CD4-positive, CD25-positive, alpha-beta regulatory T cell (primary cell): Measurements from ENCODE around the gene SCD5. TPM values are rescaled to one million over a fixed set of nuclear protein-coding genes. Genes with fewer than 3 reads are reported as not detected.
A peak's percentile ranks its signal among the peaks of the same experiment; 100 is the strongest.

Experiments
- ATAC-seq, 2 donors: fragments of 150-1000 bp; cut with Tn5 transposase; one replicate each; pipeline ENCODE4 v1.10.0; 2021; ENCODE audit warnings: low read depth in 2 of 2, moderate number of reproducible peaks in 2 of 2, moderate library complexity in 1 of 2
- DNase-seq, 3 donors: peaks; one replicate each; pipeline versions ENCODE4 v3.0.0 to v3.0.0-alpha.2; 2012 to 2022; ENCODE audit warnings: mixed read lengths in 1 of 3
- H3K27ac ChIP-seq: one replicate; pipeline ENCODE4 v1.7.0; 2013; ENCODE audit warnings: mild to moderate bottlenecking, low read length; ENCODE audit not compliant: insufficient read depth, poor library complexity, severe bottlenecking
- H3K27me3 ChIP-seq: one replicate; pipeline ENCODE4 v1.7.0; 2013; ENCODE audit warnings: low read length; ENCODE audit not compliant: control insufficient read depth, insufficient read depth
- H3K36me3 ChIP-seq: one replicate; pipeline ENCODE4 v1.7.0; 2013; ENCODE audit warnings: mild to moderate bottlenecking, low read length, moderate library complexity; ENCODE audit not compliant: control insufficient read depth, insufficient read depth
- H3K4me1 ChIP-seq: 2 replicates; pipeline ENCODE4 v1.7.0; 2013; ENCODE audit warnings: mild to moderate bottlenecking, low read length; ENCODE audit not compliant: insufficient read depth, control insufficient read depth, poor library complexity, severe bottlenecking
- H3K4me3 ChIP-seq: one replicate; pipeline ENCODE4 v1.7.0; 2013; ENCODE audit warnings: low read depth, mild to moderate bottlenecking, low read length, moderate library complexity
- H3K9me3 ChIP-seq, 2 experiments: 1 replicate in 1 of 2; 2 replicates in 1 of 2; pipeline ENCODE4 v1.7.0; 2013; ENCODE audit warnings: low read length in 2 of 2, mild to moderate bottlenecking in 1 of 2, moderate library complexity in 1 of 2; ENCODE audit not compliant: control insufficient read depth in 2 of 2
- H3K27ac Mint-ChIP-seq, 3 donors: one replicate each; pipeline ENCODE4 v1.8.0; 2020 to 2022; ENCODE audit warnings: mild to moderate bottlenecking in 3 of 3, mixed read lengths in 3 of 3, moderate library complexity in 2 of 3
- H3K27me3 Mint-ChIP-seq: one replicate; pipeline ENCODE4 v1.8.0; 2022; ENCODE audit warnings: mild to moderate bottlenecking, mixed read lengths
- H3K36me3 Mint-ChIP-seq: one replicate; pipeline ENCODE4 v1.8.0; 2020; ENCODE audit warnings: mixed read lengths
- H3K4me1 Mint-ChIP-seq, 4 donors: one replicate each; pipeline ENCODE4 v1.8.0; 2020 to 2022; ENCODE audit warnings: mixed read lengths in 4 of 4, mild to moderate bottlenecking in 1 of 4
- H3K4me3 Mint-ChIP-seq, 4 donors: one replicate each; pipeline ENCODE4 v1.8.0; 2020 to 2022; ENCODE audit warnings: mild to moderate bottlenecking in 4 of 4, mixed read lengths in 4 of 4, moderate library complexity in 3 of 4
- H3K9me3 Mint-ChIP-seq, 7 donors: one replicate each; pipeline ENCODE4 v1.8.0; 2020 to 2022; ENCODE audit warnings: mixed read lengths in 7 of 7, mild to moderate bottlenecking in 3 of 7, moderate library complexity in 2 of 7
- polyA plus RNA-seq, 4 donors: library from polyadenylated mRNA; unstranded; fragments of 300-500 nt; fragmentation: Illumina TruSeq; gene quantifications; one replicate each; pipeline ENCODE4 v1.2.3, GENCODE V29; 2021
- total RNA-seq: library from RNA; stranded (reverse); gene quantifications from one replicate; pipeline ENCODE4 v1.2.3, GENCODE V29; 2022

The SCD5 gene
- total and polyA plus RNA-seq, 5 donors from 2014 or later, result 0.12 to 0.14 TPM; not detected in 3

- H3K27ac ChIP-seq, result no peak overlapping the region
- no peaks in the 10 kb centered on the region for H3K4me1 ChIP-seq
- no peak for ATAC-seq
- Mint-ChIP-seq H3K9me3 (peaks cover 0 to 2% (median 0%) of the 10 kb centered on the region in 7 donors), H3K27ac (no peak overlapping the region), H3K4me3 (no peak overlapping the region), H3K4me1 (peaks cover 0 to 11% (median 5%) of the 10 kb centered on the region in 4 donors), H3K27me3 (no peaks in the 10 kb centered on the region), H3K36me3 (no peaks in the 10 kb centered on the region)
- no peak for DNase-seq
- H3K36me3 ChIP-seq, result no peaks in the 10 kb centered on the region
- H3K27me3 ChIP-seq, result peaks cover 5% of the 10 kb centered on the region
- H3K9me3 ChIP-seq, result no peaks in the 10 kb centered on the region
- no peak overlapping the region for H3K4me3 ChIP-seq
These were observed 11.0 kb upstream of the SCD5 start for GRCh38 chr4:82809619-82810018.

- H3K4me1 ChIP-seq, result peaks cover 9% of the 10 kb centered on the region
- H3K4me1 Mint-ChIP-seq, result peaks cover 0 to 7% (median 2%) of the 10 kb centered on the region in 4 donors
- no peaks in the 10 kb centered on the region for H3K36me3 Mint-ChIP-seq
- peaks cover 40% of the 10 kb centered on the region for H3K27me3 Mint-ChIP-seq
- DNase-seq (no peak), ATAC-seq (no peak)
- no peak overlapping the region for H3K4me3 ChIP-seq
- H3K27ac Mint-ChIP-seq, result no peak overlapping the region
- peaks cover 28% of the 10 kb centered on the region for H3K27me3 ChIP-seq
- H3K36me3 ChIP-seq, result no peaks in the 10 kb centered on the region
- H3K9me3 Mint-ChIP-seq, result peaks cover 0 to 3% (median 0%) of the 10 kb centered on the region in 7 donors
- peaks cover 0 to 2% of the 10 kb centered on the region in 2 experiments for H3K9me3 ChIP-seq
- H3K27ac ChIP-seq, result no peak overlapping the region
- no peak overlapping the region for H3K4me3 Mint-ChIP-seq
These were observed 5.2 kb upstream of the SCD5 start for GRCh38 chr4:82803746-82804145.

GRCh38 chr4:82802911-82803310 lies 4.3 kb upstream of the SCD5 start:
- H3K4me3 Mint-ChIP-seq, result no peak overlapping the region
- peaks cover 0 to 8% (median 2%) of the 10 kb centered on the region in 4 donors for H3K4me1 Mint-ChIP-seq
- H3K27ac Mint-ChIP-seq, result no peak overlapping the region
- no peaks in the 10 kb centered on the region for H3K36me3 Mint-ChIP-seq
- Histone ChIP-seq H3K27ac (no peak overlapping the region), H3K27me3 (peaks cover 28% of the 10 kb centered on the region), H3K9me3 (peaks cover 0 to 2% of the 10 kb centered on the region in 2 experiments), H3K4me1 (peaks cover 16% of the 10 kb centered on the region), H3K4me3 (no peak overlapping the region), H3K36me3 (no peaks in the 10 kb centered on the region)
- DNase-seq (no peak), ATAC-seq (no peak)
- peaks cover 0 to 3% (median 0%) of the 10 kb centered on the region in 7 donors for H3K9me3 Mint-ChIP-seq
- H3K27me3 Mint-ChIP-seq, result peaks cover 40% of the 10 kb centered on the region

- Histone ChIP-seq H3K27me3 (peaks cover 28% of the 10 kb centered on the region), H3K4me1 (peaks cover 21% of the 10 kb centered on the region), H3K27ac (no peak overlapping the region), H3K36me3 (no peaks in the 10 kb centered on the region), H3K4me3 (no peak overlapping the region), H3K9me3 (peaks cover 0 to 2% of the 10 kb centered on the region in 2 experiments)
- DNase-seq, result no peak
- no peak overlapping the region for H3K4me3 Mint-ChIP-seq
- H3K9me3 Mint-ChIP-seq, result peaks cover 0 to 3% (median 0%) of the 10 kb centered on the region in 7 donors
- peaks cover 46% of the 10 kb centered on the region for H3K27me3 Mint-ChIP-seq
- H3K4me1 Mint-ChIP-seq, result peaks cover 0 to 15% (median 2%) of the 10 kb centered on the region in 4 donors
- no peak overlapping the region for H3K27ac Mint-ChIP-seq
- no peaks in the 10 kb centered on the region for H3K36me3 Mint-ChIP-seq
- ATAC-seq, result no peak
These were observed 3.4 kb upstream of the SCD5 start for GRCh38 chr4:82801910-82802521.

DNA sequence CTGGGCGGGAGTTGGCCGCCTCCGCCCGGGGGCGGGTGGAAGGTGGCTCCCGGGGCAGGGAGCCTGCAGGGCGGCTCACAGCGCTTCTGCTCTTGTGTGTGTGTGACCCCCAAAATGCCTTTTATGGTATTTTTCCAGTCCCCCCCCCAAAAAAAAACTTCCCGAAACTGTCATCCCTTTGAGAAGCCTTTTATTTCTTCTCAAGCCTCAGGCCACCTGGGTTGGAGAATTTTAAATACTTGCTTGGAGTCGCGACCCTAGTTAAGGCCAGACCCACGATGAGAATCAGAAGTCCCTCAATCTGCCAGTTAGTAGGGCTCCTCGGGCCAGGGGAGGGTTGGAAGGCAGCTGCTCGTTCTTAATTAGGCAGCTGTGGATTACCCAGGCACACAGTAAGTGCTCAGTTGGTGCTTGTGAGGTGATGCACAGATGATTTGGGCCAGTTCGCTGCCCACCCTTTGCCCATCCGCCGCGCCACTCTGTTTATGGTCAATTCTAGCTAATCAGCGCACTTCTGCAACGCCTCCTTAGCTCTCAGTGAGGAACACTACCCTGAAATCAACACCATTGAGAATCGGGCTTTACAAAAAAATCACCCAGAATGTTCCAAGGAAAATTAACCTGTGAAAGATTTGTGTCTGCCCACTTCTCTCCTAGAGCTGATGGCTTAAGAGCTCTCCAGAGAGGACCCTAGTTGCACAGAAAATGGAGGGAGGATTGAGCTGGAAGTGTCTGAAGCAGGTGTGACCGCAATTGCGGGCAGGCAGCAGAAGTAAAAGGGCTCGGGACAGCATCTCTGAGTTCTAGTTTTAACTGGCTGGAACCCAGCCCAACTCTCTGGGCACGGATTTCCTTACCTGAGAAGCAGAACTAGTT lies 648 bp upstream of the SCD5 start:
- Mint-ChIP-seq H3K27ac (no peak overlapping the region), H3K9me3 (peaks cover 0 to 4% (median 0%) of the 10 kb centered on the region in 7 donors), H3K36me3 (no peaks in the 10 kb centered on the region), H3K27me3 (peaks cover 59% of the 10 kb centered on the region), H3K4me3 (peak overlapping the region; percentile 63 to 81 (median 76)), H3K4me1 (peaks cover 0 to 20% (median 2%) of the 10 kb centered on the region in 4 donors)
- DNase-seq (peak in 1 of 3 donors; percentile 6), ATAC-seq (no peak)
- Histone ChIP-seq H3K4me1 (peaks cover 21% of the 10 kb centered on the region), H3K9me3 (peaks cover 0 to 2% of the 10 kb centered on the region in 2 experiments), H3K36me3 (no peaks in the 10 kb centered on the region), H3K27ac (no peak overlapping the region), H3K4me3 (peak overlapping the region; percentile 31), H3K27me3 (peaks cover 30% of the 10 kb centered on the region)

DNA sequence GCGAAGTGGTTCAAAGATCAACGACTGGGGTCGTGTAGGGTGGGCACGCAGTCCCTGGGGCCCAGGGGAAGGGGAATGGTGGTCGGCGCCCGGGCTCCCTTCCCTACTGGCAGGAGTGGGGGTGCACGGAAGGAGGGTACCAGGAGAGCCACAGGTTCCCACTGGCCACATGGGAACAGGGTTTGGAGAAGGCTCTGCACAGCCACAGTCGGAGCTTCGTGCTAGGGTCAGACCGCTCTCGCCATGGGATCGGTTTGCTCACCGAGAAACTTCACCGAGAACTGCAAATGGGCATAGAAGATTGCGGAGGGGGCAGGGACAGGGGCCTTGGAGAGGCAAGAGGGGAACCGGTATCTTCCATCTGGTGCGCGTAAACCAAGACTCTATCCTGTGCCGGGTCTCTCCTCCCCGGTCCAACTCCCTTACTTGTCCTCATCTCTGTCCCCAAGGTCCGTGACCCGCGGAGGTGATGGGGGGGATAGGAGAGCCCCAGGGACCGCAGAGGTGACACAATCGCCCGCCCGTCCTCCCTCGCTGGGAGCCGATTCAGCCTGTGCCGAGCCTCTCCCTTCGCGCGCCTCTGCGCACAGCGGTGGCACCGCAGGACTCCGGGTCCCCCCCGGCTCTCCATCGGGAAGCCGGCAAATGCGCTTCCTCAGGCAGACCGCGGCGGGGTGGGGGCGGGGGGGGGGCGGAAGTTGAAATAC lies 1.0 kb downstream of the SCD5 start:
- no peaks in the 10 kb centered on the region for H3K36me3 ChIP-seq
- peaks cover 21% of the 10 kb centered on the region for H3K4me1 ChIP-seq
- peaks cover 0 to 4% (median 0%) of the 10 kb centered on the region in 7 donors for H3K9me3 Mint-ChIP-seq
- peaks cover 0 to 20% (median 2%) of the 10 kb centered on the region in 4 donors for H3K4me1 Mint-ChIP-seq
- H3K27ac ChIP-seq, result no peak overlapping the region
- peaks cover 66% of the 10 kb centered on the region for H3K27me3 Mint-ChIP-seq
- no peaks in the 10 kb centered on the region for H3K9me3 ChIP-seq
- H3K36me3 Mint-ChIP-seq, result no peaks in the 10 kb centered on the region
- no peak overlapping the region for H3K4me3 ChIP-seq
- peak overlapping the region; percentile 55 to 72 (median 62) for H3K4me3 Mint-ChIP-seq
- DNase-seq (peak in 1 of 3 donors; percentile 7), ATAC-seq (no peak)
- no peak overlapping the region for H3K27ac Mint-ChIP-seq
- peaks cover 26% of the 10 kb centered on the region for H3K27me3 ChIP-seq

DNA sequence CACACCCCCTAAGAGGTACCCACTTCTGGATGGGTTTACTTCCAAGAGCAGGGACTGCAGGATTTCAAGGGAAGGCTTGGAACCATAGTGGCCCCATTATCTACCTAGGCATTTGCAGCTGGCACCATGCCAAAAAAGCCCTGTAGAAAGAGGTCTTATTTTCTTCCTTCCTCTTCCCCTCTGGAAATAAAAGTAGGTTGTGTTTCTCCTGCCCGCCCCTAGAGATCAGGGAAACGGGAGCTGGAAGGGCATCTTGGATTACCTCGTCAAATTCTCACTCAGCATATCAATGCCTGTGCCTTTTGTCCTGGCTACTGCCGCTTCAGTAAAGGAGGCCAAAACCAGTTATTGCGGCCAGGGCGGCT lies 1.6 kb downstream of the SCD5 start:
- Histone ChIP-seq H3K27ac (no peak overlapping the region), H3K4me1 (peaks cover 21% of the 10 kb centered on the region), H3K9me3 (no peaks in the 10 kb centered on the region), H3K36me3 (no peaks in the 10 kb centered on the region), H3K27me3 (peaks cover 26% of the 10 kb centered on the region), H3K4me3 (no peak overlapping the region)
- Mint-ChIP-seq H3K9me3 (peaks cover 0 to 4% (median 0%) of the 10 kb centered on the region in 7 donors), H3K27me3 (peaks cover 62% of the 10 kb centered on the region), H3K4me3 (peak overlapping the region; percentile 5 to 72 (median 59)), H3K36me3 (no peaks in the 10 kb centered on the region), H3K4me1 (peaks cover 0 to 20% (median 2%) of the 10 kb centered on the region in 4 donors), H3K27ac (no peak overlapping the region)
- ATAC-seq (no peak), DNase-seq (no peak)
